Cardiac fibroblast (primary cell): ENCODE results near the gene PM20D1.
A peak's percentile ranks its signal among the peaks of the same experiment; 100 is the strongest.

Source experiments
- DNase-seq, 2 donors: peaks; one replicate each; pipeline versions ENCODE4 v3.0.0 to v3.0.0-alpha.2; 2010; ENCODE audit warnings: low read depth in 2 of 2
- H3K4me3 ChIP-seq, 2 donors: replicated peaks in 1 of 2; 1 replicate in 1 of 2; 2 replicates in 1 of 2; pipeline ENCODE4 v1.5.1; 2011; ENCODE audit warnings: low read depth in 2 of 2, low read length in 2 of 2, mild to moderate bottlenecking in 2 of 2, moderate library complexity in 1 of 2
- CTCF ChIP-seq: IDR thresholded peaks from one replicate; pipeline ENCODE4 v1.5.1; 2011; ENCODE audit warnings: low read depth, mild to moderate bottlenecking, low read length, inconsistent platforms

Gene PM20D1

GRCh38 chr1:205785446-205785845, 64.5 kb downstream of the PM20D1 start:
- H3K4me3 ChIP-seq, result no peak overlapping the region
- DNase-seq, result no peak
- no peak for TF ChIP-seq CTCF

- no peak overlapping the region for H3K4me3 ChIP-seq
- TF ChIP-seq CTCF, result no peak
- peak; percentile 35 to 66 for DNase-seq
These were observed 66.0 kb downstream of the PM20D1 start for GRCh38 chr1:205783904-205784303.

DNA sequence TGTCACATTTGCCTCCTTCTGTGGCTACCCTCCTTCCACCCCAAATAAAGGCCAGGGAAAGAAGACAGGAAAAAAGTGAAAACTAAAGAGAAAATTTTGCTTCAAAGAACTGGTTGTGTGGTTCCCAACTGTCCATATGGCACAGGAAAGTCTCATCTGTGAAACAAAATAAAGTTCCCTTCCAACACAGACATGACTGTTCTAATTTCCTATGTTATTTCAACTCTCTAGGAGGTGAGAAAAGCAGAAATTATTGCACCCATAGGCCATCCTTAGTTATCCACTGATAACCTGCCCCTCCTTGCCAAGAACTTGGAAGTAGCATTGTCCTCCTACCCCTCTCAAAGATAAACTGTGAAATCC, 66.5 kb downstream of the PM20D1 start:
- H3K4me3 ChIP-seq, result no peak overlapping the region
- TF ChIP-seq CTCF, result no peak
- DNase-seq, result no peak

DNA sequence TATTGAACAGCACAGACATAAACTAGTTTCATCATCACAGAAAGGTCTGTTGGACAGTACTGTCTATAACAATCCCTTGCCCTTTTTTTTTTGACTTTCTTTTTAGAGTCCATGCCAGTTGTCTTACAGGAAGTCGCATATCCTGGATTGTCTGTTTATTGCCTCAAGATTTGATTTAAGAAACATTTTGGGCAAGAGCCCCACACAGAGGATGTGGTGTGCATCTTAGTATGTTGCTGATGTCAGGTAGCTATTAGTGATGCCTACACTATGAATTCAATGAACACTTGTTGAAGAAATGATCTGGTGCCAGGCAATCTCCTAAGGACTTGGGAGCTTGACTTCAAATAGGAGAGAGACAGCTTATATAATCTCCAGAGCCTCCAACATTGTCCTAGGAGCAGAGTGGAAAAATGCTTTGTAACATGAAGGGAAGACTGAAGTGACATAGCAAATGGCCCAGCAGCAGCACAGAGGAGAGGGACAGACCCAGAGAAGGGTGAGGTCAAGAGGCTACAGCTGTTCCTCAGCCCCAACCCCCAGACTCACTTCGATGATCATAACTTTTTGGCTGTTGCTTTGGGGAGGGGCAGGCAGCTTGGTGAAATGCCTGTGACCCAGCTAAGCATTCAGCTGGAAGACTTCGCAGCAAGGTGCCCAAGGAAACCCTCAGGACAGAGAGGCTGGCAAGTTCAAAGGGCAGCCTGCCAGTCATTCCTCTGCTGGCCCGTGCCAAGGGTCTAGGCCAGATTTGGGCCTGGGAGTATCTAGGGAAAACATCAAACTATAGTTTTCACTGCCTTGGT, 67.1 kb downstream of the PM20D1 start:
- no peak for TF ChIP-seq CTCF

DNA sequence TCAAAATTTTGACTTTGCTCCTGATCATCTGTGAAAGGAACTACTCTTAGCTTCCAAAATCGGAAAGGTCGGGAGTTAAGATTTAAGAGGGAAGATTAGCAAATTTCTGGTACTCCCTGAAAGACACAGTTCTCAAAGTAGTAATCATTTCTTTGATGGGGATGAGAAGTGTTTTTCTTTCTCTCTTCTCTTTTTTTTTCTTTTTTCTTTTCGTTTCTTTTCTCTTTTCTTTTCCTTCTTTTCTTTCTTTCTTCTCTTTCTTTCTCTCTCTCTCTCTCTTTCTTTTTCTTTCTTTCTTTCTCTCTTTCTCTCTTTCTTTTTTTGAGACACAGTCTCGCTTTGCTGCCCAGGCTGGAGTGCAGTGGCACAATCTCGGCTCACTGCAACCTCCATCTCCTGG, 69.6 kb downstream of the PM20D1 start:
- no peak overlapping the region for H3K4me3 ChIP-seq
- no peak for DNase-seq
- no peak for TF ChIP-seq CTCF

More for the DNA sequence above, 67.1 kb downstream of the PM20D1 start:
- DNase-seq, result no peak
- H3K4me3 ChIP-seq, result no peak overlapping the region
